ENCODE data around the gene FBH1.

FBH1 gene

GRCh38 chr10:5932345-5932744 is 42.3 kb downstream of the FBH1 start:
- TF ChIP-seq, protein P1, sequence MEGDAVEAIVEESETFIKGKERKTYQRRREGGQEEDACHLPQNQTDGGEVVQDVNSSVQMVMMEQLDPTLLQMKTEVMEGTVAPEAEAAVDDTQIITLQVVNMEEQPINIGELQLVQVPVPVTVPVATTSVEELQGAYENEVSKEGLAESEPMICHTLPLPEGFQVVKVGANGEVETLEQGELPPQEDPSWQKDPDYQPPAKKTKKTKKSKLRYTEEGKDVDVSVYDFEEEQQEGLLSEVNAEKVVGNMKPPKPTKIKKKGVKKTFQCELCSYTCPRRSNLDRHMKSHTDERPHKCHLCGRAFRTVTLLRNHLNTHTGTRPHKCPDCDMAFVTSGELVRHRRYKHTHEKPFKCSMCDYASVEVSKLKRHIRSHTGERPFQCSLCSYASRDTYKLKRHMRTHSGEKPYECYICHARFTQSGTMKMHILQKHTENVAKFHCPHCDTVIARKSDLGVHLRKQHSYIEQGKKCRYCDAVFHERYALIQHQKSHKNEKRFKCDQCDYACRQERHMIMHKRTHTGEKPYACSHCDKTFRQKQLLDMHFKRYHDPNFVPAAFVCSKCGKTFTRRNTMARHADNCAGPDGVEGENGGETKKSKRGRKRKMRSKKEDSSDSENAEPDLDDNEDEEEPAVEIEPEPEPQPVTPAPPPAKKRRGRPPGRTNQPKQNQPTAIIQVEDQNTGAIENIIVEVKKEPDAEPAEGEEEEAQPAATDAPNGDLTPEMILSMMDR (conservative IDR thresholded peaks at IDR 0.05; ENCODE audit: low read depth, low read length) = no peak
- H3K4me3 ChIP-seq (ENCODE audit: low read length) = no peak overlapping the region
- no peak for DNase-seq (ENCODE audit: low read depth)

DNA sequence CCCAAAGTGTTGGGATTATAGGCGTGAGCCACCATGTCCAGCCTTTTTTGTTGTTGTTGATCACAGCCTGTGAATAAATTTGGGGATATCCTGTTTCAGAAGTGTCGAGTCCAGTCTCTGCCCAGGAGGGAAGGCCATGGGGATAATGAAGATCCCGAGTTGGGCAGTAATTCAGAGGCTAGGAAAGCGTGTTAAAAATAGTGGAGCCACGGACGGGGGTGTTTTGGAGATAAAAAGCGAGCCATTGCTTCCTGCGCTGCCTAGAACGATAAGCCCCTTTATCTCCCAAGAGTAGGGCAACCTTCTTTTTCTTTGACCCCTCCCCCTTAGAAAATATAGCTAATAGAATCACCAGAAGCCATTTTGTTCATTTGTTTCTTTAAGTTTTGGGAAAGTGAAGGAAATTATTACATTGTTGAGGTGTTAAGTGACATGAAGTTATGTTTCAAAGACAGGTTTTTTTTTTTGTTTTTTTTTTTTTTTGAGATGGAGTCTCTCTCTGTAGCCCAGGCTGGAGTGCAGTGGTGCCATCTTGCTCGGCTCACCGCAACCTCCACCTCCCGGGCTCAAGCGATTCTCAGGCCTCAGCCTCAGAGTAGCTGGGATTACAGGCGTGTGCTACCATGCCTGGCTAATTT is 44.0 kb downstream of the FBH1 start:
- no peak overlapping the region for H3K4me3 ChIP-seq (ENCODE audit: low read length)
- no peak for DNase-seq (ENCODE audit: low read depth)
- TF ChIP-seq, protein P1 (conservative IDR thresholded peaks at IDR 0.05; ENCODE audit: low read depth, low read length) = no peak

- TF ChIP-seq, protein P1 (conservative IDR thresholded peaks at IDR 0.05; ENCODE audit: low read depth, low read length) = no peak
- no peak overlapping the region for H3K4me3 ChIP-seq (ENCODE audit: low read length)
- no peak for DNase-seq (ENCODE audit: low read depth)
These were observed 45.6 kb downstream of the FBH1 start for GRCh38 chr10:5935628-5936027.

GRCh38 chr10:5937016-5937415 is 47.0 kb downstream of the FBH1 start:
- DNase-seq (ENCODE audit: low read depth) = no peak
- no peak overlapping the region for H3K4me3 ChIP-seq (ENCODE audit: low read length)
- TF ChIP-seq, protein P1 (conservative IDR thresholded peaks at IDR 0.05; ENCODE audit: low read depth, low read length) = no peak

- no peak overlapping the region for H3K4me3 ChIP-seq (ENCODE audit: low read length)
- TF ChIP-seq, protein P1 (conservative IDR thresholded peaks at IDR 0.05; ENCODE audit: low read depth, low read length) = no peak
- DNase-seq (ENCODE audit: low read depth) = no peak
These were observed 48.2 kb downstream of the FBH1 start for GRCh38 chr10:5938291-5938690.

DNA sequence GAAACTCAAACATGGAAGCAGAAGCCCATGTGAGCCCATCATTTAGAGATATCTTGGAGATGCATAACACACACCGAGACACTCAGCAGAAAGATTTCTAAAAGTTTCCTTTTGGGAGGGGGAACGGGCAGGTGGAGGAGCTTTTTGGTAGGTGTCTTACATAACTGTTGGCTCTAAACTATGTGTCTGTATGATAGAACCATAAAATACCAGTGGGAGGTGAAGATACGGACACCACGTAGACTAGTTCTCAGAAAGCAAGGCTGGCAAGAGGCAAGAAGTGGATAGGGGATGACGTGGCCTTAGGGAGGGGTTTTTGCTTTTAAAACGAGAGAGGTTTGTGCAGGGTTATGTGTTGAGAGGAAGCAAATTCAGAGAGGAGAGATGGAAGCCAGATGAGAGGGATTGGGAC is 50.8 kb downstream of the FBH1 start:
- TF ChIP-seq, protein P1 (conservative IDR thresholded peaks at IDR 0.05; ENCODE audit: low read depth, low read length) = no peak
- H3K4me3 ChIP-seq (ENCODE audit: low read length) = no peak overlapping the region
- no peak for DNase-seq (ENCODE audit: low read depth)

- no peak for DNase-seq (ENCODE audit: low read depth)
- H3K4me3 ChIP-seq (ENCODE audit: low read length) = no peak overlapping the region
- TF ChIP-seq, protein P1 (conservative IDR thresholded peaks at IDR 0.05; ENCODE audit: low read depth, low read length) = no peak
These were observed 51.5 kb downstream of the FBH1 start for GRCh38 chr10:5941579-5941978.
